Femur (tissue), 1 donor: ENCODE data around the gene TRIM39.
"Not testable (repeated sequence)": the region's sequence is repeated elsewhere in the genome, so short reads cannot be mapped to it uniquely, and the experiment has no call there.

Source experiments
- DNase-seq: peaks from one replicate; pipeline ENCODE4 v3.0.0-alpha.2; 2017

The TRIM39 gene

GRCh38 chr6:30326526-30327231 is at the start of gene TRIM39:
Gene TRIM39, plus strand, starts transcription at chr6:30326927. Its CDS starts 2,391 bp downstream, at chr6:30329318.
- DNase-seq, result peak; percentile 91

GRCh38 chr6:30280988-30281387 is 45.7 kb upstream of the TRIM39 start:
- not testable (repeated sequence) for DNase-seq

- no peak for DNase-seq
Observed at GRCh38 chr6:30282522-30282921, 44.2 kb upstream of the TRIM39 start.

- no peak for DNase-seq
Observed at GRCh38 chr6:30283761-30284160, 43.0 kb upstream of the TRIM39 start.

- no peak for DNase-seq
Observed at GRCh38 chr6:30287139-30287538, 39.6 kb upstream of the TRIM39 start.

GRCh38 chr6:30295837-30296236 is 30.9 kb upstream of the TRIM39 start:
- DNase-seq, result no peak

GRCh38 chr6:30304002-30304401 is 22.7 kb upstream of the TRIM39 start:
- no peak for DNase-seq

GRCh38 chr6:30311101-30311500 is 15.6 kb upstream of the TRIM39 start:
- no peak for DNase-seq

- DNase-seq, result no peak
Observed at GRCh38 chr6:30311671-30312070, 15.1 kb upstream of the TRIM39 start.

- no peak for DNase-seq
Observed at GRCh38 chr6:30312266-30312665, 14.5 kb upstream of the TRIM39 start.

- no peak for DNase-seq
Observed at GRCh38 chr6:30312676-30313321, 13.9 kb upstream of the TRIM39 start.

- no peak for DNase-seq
Observed at GRCh38 chr6:30315156-30315555, 11.6 kb upstream of the TRIM39 start.

- no peak for DNase-seq
Observed at GRCh38 chr6:30317913-30318589, 8.7 kb upstream of the TRIM39 start.

GRCh38 chr6:30319146-30319835 is 7.4 kb upstream of the TRIM39 start:
- DNase-seq, result no peak

- no peak for DNase-seq
Observed at GRCh38 chr6:30321692-30322388, 4.9 kb upstream of the TRIM39 start.

- no peak for DNase-seq
Observed at GRCh38 chr6:30322527-30323501, 3.9 kb upstream of the TRIM39 start.

GRCh38 chr6:30323806-30324205 is 2.9 kb upstream of the TRIM39 start:
- no peak for DNase-seq

- DNase-seq, result no peak
Observed at GRCh38 chr6:30325150-30325872, 1.4 kb upstream of the TRIM39 start.

GRCh38 chr6:30325873-30326525 is 728 bp upstream of the TRIM39 start:
- peak; percentile 69 for DNase-seq

- no peak for DNase-seq
Observed at GRCh38 chr6:30327232-30327746, 562 bp downstream of the TRIM39 start.
